Epithelial cell of esophagus (primary cell): ENCODE data around the gene NEURL1.

Experiments used
- DNase-seq: peaks from one replicate; pipeline ENCODE4 v3.0.0; 2010; ENCODE audit warnings: low read depth
- H3K4me3 ChIP-seq: 2 replicates; pipeline ENCODE4 v1.5.1; 2011; ENCODE audit warnings: mild to moderate bottlenecking, low read length, control low read depth
- TF ChIP-seq, protein P1 (sequence below): IDR thresholded peaks from 2 replicates; pipeline ENCODE4 v1.5.1; 2011; ENCODE audit warnings: low read depth, mild to moderate bottlenecking, low read length, control low read depth, inconsistent platforms; ENCODE audit not compliant: insufficient read depth; ENCODE audit errors: missing control alignments

NEURL1 gene

DNA sequence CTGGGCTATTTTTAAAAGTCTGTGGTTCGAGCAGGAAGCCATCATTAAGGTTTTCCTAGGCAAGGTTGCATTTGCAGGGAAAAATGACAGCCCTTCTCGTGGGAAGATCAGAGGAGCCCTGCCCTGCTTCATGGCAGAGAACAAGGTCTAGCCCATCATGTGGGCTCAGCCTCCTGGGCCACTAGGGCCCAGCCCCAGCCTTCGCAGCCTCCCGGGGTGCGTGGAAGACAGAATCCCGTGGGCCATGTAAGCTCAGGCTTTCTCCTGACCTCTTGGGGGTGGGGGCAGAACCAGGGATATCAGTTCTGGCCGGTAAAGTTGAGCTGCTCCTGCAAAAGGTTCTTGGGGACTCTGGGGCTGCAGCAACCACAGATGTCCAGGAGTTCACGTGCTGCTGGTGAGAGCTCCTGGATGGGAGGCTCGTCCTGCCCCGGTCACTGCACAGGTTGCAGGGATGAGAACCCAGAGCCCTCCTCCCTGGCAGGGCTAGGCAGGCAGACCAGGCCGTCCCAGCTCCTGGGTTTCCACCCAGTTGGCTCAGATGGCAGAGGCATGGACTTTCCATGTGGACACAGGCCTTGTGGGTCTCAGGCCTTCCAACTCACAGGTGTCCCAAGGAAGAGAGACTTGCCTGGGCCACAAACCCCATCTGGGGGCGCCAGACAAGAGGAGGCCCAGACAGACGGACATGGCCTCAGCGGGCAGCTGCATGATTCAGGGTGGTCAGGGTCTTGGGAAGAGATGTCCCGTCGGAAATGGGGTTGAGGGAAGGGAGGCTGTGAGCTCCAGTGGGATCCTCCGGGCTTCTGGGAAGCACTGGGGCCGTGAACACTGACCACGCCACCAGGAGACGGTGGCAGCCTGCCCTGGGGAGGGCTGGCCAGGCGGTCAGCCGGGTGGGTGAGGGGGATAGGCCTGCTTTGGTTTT lies 126.2 kb downstream of the NEURL1 start:
- H3K4me3 ChIP-seq, result no peak overlapping the region
- TF ChIP-seq, protein P1, sequence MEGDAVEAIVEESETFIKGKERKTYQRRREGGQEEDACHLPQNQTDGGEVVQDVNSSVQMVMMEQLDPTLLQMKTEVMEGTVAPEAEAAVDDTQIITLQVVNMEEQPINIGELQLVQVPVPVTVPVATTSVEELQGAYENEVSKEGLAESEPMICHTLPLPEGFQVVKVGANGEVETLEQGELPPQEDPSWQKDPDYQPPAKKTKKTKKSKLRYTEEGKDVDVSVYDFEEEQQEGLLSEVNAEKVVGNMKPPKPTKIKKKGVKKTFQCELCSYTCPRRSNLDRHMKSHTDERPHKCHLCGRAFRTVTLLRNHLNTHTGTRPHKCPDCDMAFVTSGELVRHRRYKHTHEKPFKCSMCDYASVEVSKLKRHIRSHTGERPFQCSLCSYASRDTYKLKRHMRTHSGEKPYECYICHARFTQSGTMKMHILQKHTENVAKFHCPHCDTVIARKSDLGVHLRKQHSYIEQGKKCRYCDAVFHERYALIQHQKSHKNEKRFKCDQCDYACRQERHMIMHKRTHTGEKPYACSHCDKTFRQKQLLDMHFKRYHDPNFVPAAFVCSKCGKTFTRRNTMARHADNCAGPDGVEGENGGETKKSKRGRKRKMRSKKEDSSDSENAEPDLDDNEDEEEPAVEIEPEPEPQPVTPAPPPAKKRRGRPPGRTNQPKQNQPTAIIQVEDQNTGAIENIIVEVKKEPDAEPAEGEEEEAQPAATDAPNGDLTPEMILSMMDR, result no peak
- no peak for DNase-seq

DNA sequence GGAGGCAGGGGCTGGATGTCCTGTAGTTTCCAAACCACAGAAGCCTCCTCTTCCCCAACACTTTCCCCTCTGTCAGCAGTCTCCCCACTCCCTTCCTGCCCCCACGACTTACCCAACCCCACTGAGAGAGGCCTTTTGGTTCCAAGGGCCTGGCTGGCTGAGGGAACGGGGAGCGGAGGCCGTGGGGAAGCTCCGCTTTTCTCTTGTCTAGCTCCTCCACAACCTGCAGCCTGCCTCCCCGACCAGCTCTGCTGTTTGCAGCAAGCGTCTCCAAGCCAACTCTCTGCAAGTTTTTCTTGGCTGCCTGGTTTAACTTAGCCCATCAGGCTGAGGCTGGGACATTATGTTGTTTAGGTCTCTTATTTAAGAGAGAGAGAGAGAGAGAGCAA lies 126.8 kb downstream of the NEURL1 start:
- no peak for DNase-seq
- H3K4me3 ChIP-seq, result no peak overlapping the region
- TF ChIP-seq, protein P1, result no peak

DNA sequence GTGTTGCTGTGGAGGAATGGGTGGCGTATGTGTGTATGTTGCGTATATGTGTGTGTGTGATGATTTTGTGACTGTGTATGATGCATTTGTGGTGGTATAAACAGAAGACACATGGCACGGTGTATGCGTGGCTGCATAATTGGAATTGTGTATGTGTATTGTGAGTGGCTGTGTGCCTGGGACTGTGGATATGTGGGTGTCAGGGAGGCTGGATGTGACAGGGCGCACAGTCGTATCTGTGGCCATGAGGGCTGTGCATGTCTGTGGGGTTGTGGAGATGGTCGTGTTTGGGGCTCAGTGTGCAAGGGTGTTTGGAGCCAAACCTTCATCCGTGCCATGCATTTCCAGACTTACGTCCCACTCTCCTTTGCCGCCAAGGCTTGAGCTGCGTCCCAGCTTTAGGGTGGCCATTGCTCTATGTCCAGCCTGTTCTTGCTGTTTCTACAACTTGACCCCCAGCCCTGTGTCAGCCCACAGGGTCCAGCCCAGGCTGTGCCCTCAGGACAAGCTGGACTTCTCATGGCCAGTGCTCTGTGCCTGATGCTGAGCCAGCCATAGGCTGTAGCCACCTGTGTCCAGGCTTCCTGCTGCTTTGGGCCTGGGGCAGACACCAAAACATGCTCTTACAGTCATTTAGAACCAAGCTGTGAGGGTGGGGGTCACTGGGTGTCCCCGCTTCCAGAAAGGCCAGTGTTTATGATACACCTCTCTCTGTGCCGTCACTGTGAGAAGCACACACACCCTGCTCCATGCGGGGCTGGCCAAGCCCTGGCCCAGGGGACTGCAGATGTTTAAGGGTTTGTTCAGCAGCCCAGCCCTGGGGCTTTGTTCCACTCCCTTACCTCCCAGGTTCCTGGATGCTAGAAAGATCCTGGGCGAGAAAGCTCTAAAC lies 127.6 kb downstream of the NEURL1 start:
- TF ChIP-seq, protein P1, result no peak
- DNase-seq, result no peak

DNA sequence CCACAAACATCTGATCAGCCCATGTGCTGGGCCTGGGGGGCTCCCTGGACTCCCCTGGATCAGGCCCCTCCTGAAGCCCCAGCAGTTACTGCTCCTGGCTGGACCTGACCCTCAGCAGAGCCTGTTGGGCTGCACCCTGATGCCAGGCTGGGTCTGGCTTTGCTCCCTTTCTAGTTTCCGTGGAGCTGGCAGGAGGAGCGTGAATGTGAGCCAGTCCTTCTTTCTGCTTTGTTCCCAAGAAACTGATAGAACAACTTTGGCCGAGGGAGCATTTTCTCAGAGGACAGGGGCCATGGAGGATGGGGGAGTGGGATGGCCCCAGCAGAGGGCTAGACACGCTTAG lies 128.2 kb downstream of the NEURL1 start:
- no peak overlapping the region for H3K4me3 ChIP-seq
- TF ChIP-seq, protein P1, result no peak

More for the DNA sequence above, 127.6 kb downstream of the NEURL1 start:
- H3K4me3 ChIP-seq, result no peak overlapping the region

DNA sequence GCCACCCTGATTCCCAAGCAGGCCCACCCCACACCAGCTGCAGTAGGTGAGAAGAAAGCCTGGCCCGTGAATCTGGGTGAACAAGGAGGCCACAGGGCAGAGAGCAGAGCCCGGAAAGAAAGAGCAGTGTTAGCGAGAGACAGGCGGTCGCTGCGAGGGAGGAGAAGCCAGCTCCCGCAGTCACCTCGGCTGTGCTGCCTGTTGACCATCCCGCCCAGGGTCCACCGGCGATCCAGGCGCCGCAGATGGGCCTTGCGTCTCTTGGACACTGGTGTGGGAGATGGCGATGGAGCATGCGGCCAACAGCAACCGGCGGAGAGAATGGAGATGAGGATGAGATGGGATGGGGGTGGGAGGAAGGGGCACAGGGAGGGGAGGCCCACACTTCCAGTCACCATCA lies 128.8 kb downstream of the NEURL1 start:
- H3K4me3 ChIP-seq, result no peak overlapping the region
- no peak for DNase-seq
- TF ChIP-seq, protein P1, result no peak

More for the DNA sequence above, 128.2 kb downstream of the NEURL1 start:
- DNase-seq, result no peak

DNA sequence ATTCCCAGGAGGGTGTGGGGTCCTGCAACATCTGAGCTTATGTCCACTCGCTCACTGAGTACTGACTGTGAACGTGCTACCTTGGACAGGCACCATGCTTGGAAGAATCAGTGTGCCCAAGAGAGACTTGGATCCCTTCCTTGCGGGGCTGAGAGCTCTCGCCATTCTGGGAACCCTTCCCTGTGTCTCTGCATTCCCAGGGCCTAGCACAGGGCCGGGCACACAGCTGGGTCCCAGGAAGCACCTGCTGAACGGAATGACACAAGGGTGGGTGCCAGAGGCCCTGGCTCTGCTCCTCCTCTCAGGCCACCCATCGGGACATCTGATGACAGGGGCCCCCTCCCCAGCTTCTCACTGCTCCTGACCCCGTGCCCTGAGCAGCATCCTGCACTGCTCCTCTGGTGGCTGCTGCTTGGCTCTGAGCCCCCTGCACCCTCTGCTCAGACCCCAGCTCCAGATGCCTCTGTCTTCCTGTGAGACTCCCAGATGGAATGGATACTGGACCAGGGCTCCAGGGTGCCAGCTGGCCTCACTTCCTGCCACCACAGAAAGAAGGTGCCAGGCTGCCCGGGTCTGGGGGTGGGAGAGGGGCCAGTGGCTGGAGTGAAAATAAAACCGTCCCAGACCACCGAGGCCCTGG lies 129.6 kb downstream of the NEURL1 start:
- TF ChIP-seq, protein P1, result no peak
- no peak for DNase-seq
- H3K4me3 ChIP-seq, result no peak overlapping the region
